HCT116 (cell line): ENCODE results near the gene TP53TG5. TPM values are rescaled to one million over a fixed set of nuclear protein-coding genes. Genes with fewer than 3 reads are reported as not detected.

Experiments
- ATAC-seq: fragments of 200-7000 bp; cut with Tn5 transposase; 2 replicates; pipeline ENCODE4 v1.9.1; 2020; ENCODE audit warnings: mild to moderate bottlenecking, moderate library complexity
- BruUV-seq: library from RNA; stranded (reverse); fragments of 400-500 nt; replicated peaks from 2 replicates; lab custom pipeline; 2021; lab: Mats Ljungman, UMichigan
- CTCF ChIA-PET: fragments of 300-600 bp; sonication (Branson Sonifier 250); formaldehyde crosslinking; loops from one replicate; lab custom pipeline; 2021; ENCODE audit warnings: antibody characterized with exemption; lab: Charles Lee
- POLR2A ChIA-PET: fragments of 300-600, 350-600 bp; sonication (Branson Sonifier 250); formaldehyde crosslinking; loops from one replicate; lab custom pipeline; 2021; ENCODE audit warnings: antibody characterized with exemption; lab: Charles Lee
- RAD21 ChIA-PET, 2 experiments: fragments of 300-600 bp; sonication (Branson Sonifier 250); formaldehyde crosslinking; loops; one replicate each; lab custom pipeline; 2023; ENCODE audit warnings: low total read pairs in 2 of 2; ENCODE audit not compliant: uncharacterized antibody in 2 of 2, unreplicated experiment in 2 of 2, low non-redundant PET in 1 of 2; lab: Charles Lee
- DNase-seq: peaks from one replicate; pipeline ENCODE4 v3.0.0-alpha.2; 2010; ENCODE audit warnings: low read depth, low spot score
- H2AFZ ChIP-seq: fragments of 200-600 bp; shearing (Covaris generic), sonication (generic); 2 replicates; pipeline ENCODE4 v1.6.1; 2017; ENCODE audit warnings: low read depth, mixed run types, mixed read lengths, antibody characterized with exemption, low read length; ENCODE audit not compliant: poor library complexity, severe bottlenecking
- H3K27ac ChIP-seq: 2 replicates; pipeline ENCODE4 v1.5.1; 2012; ENCODE audit warnings: low read depth, low read length
- H3K27me3 ChIP-seq: fragments of 200-600 bp; sonication (generic); 2 replicates; pipeline ENCODE4 v1.6.1; 2016; ENCODE audit warnings: mixed run types, low read length, mixed read lengths; ENCODE audit not compliant: insufficient read depth
- H3K36me3 ChIP-seq, 2 experiments: fragments of 200-500 bp in 1 of 2; fragments of 200-600 bp in 1 of 2; sonication (Bioruptor generic) in 1 of 2; sonication (generic) in 1 of 2; 2 replicates each; pipeline versions ENCODE4 v1.5.1 to v1.6.1; 2014 to 2016; ENCODE audit warnings: low read length in 2 of 2, inconsistent platforms in 1 of 2, mixed read lengths in 1 of 2, mixed run types in 1 of 2; ENCODE audit not compliant: insufficient read depth in 2 of 2, control insufficient read depth in 1 of 2
- H3K4me1 ChIP-seq, 2 experiments: fragments of 200-600 bp in 1 of 2; sonication (generic) in 1 of 2; 2 replicates each; pipeline versions ENCODE4 v1.5.1 to v1.6.1; 2012 to 2017; ENCODE audit warnings: low read length in 2 of 2, inconsistent platforms in 1 of 2, mild to moderate bottlenecking in 1 of 2, mixed read lengths in 1 of 2, mixed run types in 1 of 2, moderate library complexity in 1 of 2; ENCODE audit not compliant: insufficient read depth in 2 of 2, control insufficient read depth in 1 of 2
- H3K4me2 ChIP-seq: fragments of 200-600 bp; sonication (generic); 2 replicates; pipeline ENCODE4 v1.6.1; 2017; ENCODE audit warnings: mixed run types, low read length, mixed read lengths
- H3K4me3 ChIP-seq, 2 experiments: fragments of 200-600 bp in 1 of 2; sonication (generic) in 1 of 2; replicated peaks in 1 of 2; 2 replicates each; pipeline ENCODE4 v1.5.1; 2011 to 2016; ENCODE audit warnings: low read length in 2 of 2, control low read depth in 1 of 2, low read depth in 1 of 2, mild to moderate bottlenecking in 1 of 2, mixed read lengths in 1 of 2, mixed run types in 1 of 2
- H3K79me2 ChIP-seq: fragments of 200-600 bp; sonication (generic); 2 replicates; pipeline ENCODE4 v1.6.1; 2017; ENCODE audit warnings: mild to moderate bottlenecking, mixed run types, low read length, moderate library complexity, mixed read lengths; ENCODE audit not compliant: insufficient read depth
- H3K9ac ChIP-seq: fragments of 200-600 bp; sonication (generic); 2 replicates; pipeline ENCODE4 v1.6.1; 2016; ENCODE audit warnings: low read length, mixed read lengths
- H3K9me2 ChIP-seq: fragments of 200-600 bp; sonication (generic), shearing (Covaris generic); 2 replicates; pipeline ENCODE4 v1.6.1; 2017; ENCODE audit warnings: mixed run types, mild to moderate bottlenecking, moderate library complexity; ENCODE audit not compliant: insufficient read depth
- H3K9me3 ChIP-seq, 2 experiments: fragments of 200-500 bp in 1 of 2; fragments of 200-600 bp in 1 of 2; sonication (Bioruptor generic) in 1 of 2; sonication (generic) in 1 of 2; 2 replicates each; pipeline ENCODE4 v1.6.1; 2014 to 2017; ENCODE audit warnings: low read length in 2 of 2, mixed read lengths in 2 of 2, inconsistent platforms in 1 of 2, low read depth in 1 of 2, mild to moderate bottlenecking in 1 of 2, mixed run types in 1 of 2, moderate library complexity in 1 of 2; ENCODE audit not compliant: control insufficient read depth in 1 of 2, insufficient read depth in 1 of 2
- H4K20me1 ChIP-seq: fragments of 200-600 bp; sonication (generic), shearing (Covaris generic); 2 replicates; pipeline ENCODE4 v1.6.1; 2017; ENCODE audit warnings: mixed run types, mild to moderate bottlenecking, moderate library complexity; ENCODE audit not compliant: insufficient read depth
- CBX3 ChIP-seq: IDR thresholded peaks from 2 replicates; pipeline ENCODE4 v1.6.1; 2012; ENCODE audit warnings: low read depth
- EGR1 ChIP-seq: IDR thresholded peaks from 2 replicates; pipeline ENCODE4 v1.6.1; 2012; ENCODE audit warnings: low read depth
- ELF1 ChIP-seq: IDR thresholded peaks from 2 replicates; pipeline ENCODE4 v1.6.1; 2012; ENCODE audit warnings: low read depth, borderline replicate concordance
- EZH2 ChIP-seq: fragments of 200-600 bp; sonication (generic); IDR thresholded peaks from 2 replicates; pipeline ENCODE4 v1.6.1; 2017; ENCODE audit warnings: antibody characterized with exemption, mixed run types
- JUND ChIP-seq: IDR thresholded peaks from 2 replicates; pipeline ENCODE4 v1.6.1; 2012
- MAX ChIP-seq: IDR thresholded peaks from 2 replicates; pipeline ENCODE4 v1.6.1; 2012
- SRF ChIP-seq: IDR thresholded peaks from 2 replicates; pipeline ENCODE4 v1.6.1; 2012; ENCODE audit warnings: low read depth
- TCF7L2 ChIP-seq: IDR thresholded peaks from 2 replicates; pipeline ENCODE4 v1.7.0; 2011; ENCODE audit warnings: borderline replicate concordance, inconsistent platforms; ENCODE audit not compliant: insufficient read depth, insufficient read length; ENCODE audit errors: extremely low read depth
- YY1 ChIP-seq: IDR thresholded peaks from 2 replicates; pipeline ENCODE4 v1.6.1; 2011; ENCODE audit warnings: low read length, low read depth, moderate library complexity, mild to moderate bottlenecking; ENCODE audit not compliant: insufficient replicate concordance; ENCODE audit errors: extremely low read depth
- intact Hi-C: fragments of 100-400 bp; cut with micrococcal nuclease; formaldehyde crosslinking; loops from 2 replicates; pipeline ENCODE4 v1.10.0; 2022
- total RNA-seq: library from RNA; stranded (reverse); gene quantifications from one replicate; pipeline ENCODE4 v1.2.1, GENCODE V29; 2021; ENCODE audit not compliant: unreplicated experiment
- TF ChIP-seq, protein P1 (sequence below): IDR thresholded peaks from 2 replicates; pipeline ENCODE4 v1.6.1; 2012; ENCODE audit warnings: low read depth

The TP53TG5 gene
- total RNA-seq, 1 experiment from 2014 or later, result 0.76 TPM

DNA sequence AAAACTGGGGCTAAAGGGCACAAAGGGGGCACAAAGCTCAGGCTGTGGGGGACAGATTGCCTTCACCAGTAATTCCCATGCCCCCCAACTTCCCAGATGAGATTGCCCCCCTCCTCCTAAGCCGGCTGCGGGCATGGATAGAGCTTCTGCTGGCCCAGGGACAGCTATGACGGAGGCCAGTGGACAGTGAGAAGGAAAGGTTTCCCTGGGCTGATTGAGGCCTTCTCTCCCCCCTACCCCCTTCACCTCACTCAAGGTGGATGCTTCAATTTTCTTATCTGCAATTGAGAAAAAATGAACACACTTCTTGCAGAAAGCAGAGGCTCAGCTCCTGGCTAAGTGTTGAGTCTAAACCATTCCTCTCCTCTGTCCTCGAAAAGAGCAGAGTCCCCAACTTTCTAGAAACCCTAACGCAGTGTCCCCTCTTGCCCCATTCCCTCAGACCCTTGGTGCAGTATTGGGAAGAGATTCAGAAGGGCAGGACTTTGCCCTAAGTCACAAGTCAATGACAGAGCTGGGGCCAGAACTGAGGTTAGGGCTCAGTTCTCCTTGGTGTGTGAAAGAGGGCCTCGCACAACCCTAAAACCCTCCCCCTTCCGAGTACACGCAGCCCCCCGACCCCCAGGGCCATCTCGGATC lies 30.7 kb downstream of the TP53TG5 start:
- CTCF ChIA-PET, result interaction anchor here (1.8 kb wide), 1 partner anchor 16 kb away, joined by 7 read pairs; the partner anchor contains the start of gene SYS1
- H3K9me3 ChIP-seq, result no peaks in the 10 kb centered on the region
- RAD21 ChIA-PET, result interaction anchor here in 1 of 2 experiments (1.2 kb wide), 1 partner anchor 10 kb away, joined by 3 read pairs; no protein-coding TSS in a partner anchor
- peaks cover 57% of the 10 kb centered on the region for H3K79me2 ChIP-seq
- H3K27ac ChIP-seq, result peak overlapping the region; percentile 82
- TF ChIP-seq JUND (no peak), CBX3 (no peak), TCF7L2 (no peak), EGR1 (no peak), SRF (no peak), ELF1 (no peak), MAX (no peak), YY1 (no peak), EZH2 (no peak)
- TF ChIP-seq, protein P1, sequence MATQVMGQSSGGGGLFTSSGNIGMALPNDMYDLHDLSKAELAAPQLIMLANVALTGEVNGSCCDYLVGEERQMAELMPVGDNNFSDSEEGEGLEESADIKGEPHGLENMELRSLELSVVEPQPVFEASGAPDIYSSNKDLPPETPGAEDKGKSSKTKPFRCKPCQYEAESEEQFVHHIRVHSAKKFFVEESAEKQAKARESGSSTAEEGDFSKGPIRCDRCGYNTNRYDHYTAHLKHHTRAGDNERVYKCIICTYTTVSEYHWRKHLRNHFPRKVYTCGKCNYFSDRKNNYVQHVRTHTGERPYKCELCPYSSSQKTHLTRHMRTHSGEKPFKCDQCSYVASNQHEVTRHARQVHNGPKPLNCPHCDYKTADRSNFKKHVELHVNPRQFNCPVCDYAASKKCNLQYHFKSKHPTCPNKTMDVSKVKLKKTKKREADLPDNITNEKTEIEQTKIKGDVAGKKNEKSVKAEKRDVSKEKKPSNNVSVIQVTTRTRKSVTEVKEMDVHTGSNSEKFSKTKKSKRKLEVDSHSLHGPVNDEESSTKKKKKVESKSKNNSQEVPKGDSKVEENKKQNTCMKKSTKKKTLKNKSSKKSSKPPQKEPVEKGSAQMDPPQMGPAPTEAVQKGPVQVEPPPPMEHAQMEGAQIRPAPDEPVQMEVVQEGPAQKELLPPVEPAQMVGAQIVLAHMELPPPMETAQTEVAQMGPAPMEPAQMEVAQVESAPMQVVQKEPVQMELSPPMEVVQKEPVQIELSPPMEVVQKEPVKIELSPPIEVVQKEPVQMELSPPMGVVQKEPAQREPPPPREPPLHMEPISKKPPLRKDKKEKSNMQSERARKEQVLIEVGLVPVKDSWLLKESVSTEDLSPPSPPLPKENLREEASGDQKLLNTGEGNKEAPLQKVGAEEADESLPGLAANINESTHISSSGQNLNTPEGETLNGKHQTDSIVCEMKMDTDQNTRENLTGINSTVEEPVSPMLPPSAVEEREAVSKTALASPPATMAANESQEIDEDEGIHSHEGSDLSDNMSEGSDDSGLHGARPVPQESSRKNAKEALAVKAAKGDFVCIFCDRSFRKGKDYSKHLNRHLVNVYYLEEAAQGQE, result no peak
- H2AFZ ChIP-seq, result no peak overlapping the region
- H3K9me2 ChIP-seq, result no peaks in the 10 kb centered on the region
- H3K4me2 ChIP-seq, result peak overlapping the region; percentile 91
- no peaks in the 10 kb centered on the region for H3K27me3 ChIP-seq
- intact Hi-C loops, result no loop called here
- ATAC-seq, result no peak; the same call in 1 of the 2 replicates
- H3K4me3 ChIP-seq, result peak overlapping the region; percentile 82 to 84
- DNase-seq, result no peak
- H3K9ac ChIP-seq, result peak overlapping the region; percentile 80
- no peaks in the 10 kb centered on the region; a peak in 1 of 4 replicates for H3K36me3 ChIP-seq
- no peaks in the 10 kb centered on the region for H4K20me1 ChIP-seq
- BruUV-seq, result TSS peak; percentile 55
- POLR2A ChIA-PET, result interaction anchor here (1.2 to 4.7 kb wide), 6 partner anchors 8 to 60 kb away, joined by 4 to 55 read pairs (median 16); partner anchors contain the start of gene SYS1
- peaks cover 53 to 62% of the 10 kb centered on the region in 2 experiments for H3K4me1 ChIP-seq
